Measurements from ENCODE around the gene PHC2. TPM values are rescaled to one million over a fixed set of nuclear protein-coding genes. Genes with fewer than 3 reads are reported as not detected.

Gene PHC2
- total RNA-seq, 1 experiment from 2014 or later: 62.0 TPM

DNA sequence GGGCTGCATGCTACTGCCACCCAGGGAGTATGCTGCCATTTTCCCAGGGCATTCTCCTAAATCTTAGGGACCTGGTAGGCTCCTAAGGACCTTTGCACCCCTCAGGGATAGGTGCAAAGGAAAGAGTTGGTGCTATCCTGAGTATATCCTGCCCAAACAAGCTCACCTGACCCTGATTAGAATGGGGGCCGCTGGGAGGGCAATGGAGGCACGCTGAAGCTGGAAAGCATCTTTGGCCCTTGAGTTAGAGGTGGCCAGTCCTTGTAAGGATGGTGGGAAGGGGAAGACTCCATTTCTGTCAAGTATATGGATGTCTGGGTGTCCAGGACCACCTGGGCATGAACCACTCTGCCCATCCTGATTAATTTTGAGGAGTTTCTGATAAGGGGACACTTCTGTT lies 61.1 kb downstream of the PHC2 start:
- DNase-seq (ENCODE audit: low spot score): no peak

DNA sequence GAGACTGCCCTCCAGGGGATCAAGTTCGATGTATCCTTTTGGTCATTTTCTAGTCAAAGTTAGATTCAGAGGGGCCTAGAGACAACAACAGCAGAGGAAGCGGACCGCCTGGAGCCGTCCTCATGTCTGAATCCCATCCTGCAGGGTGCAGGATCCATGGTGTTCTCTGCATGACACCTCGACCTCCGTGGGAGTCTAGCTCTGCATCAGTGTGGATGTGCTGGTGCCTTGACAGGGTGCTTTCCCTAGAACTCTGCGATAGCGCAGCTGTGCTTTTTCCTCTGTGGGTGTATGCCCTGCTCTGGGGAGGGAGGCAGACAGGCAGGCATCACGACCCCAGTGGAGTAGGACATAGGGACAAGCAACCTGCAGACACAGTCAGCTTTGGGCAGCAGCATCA lies 61.8 kb downstream of the PHC2 start:
- DNase-seq (ENCODE audit: low spot score): no peak

GRCh38 chr1:33368431-33368830 lies 62.5 kb downstream of the PHC2 start:
- DNase-seq (ENCODE audit: low spot score): no peak

DNA sequence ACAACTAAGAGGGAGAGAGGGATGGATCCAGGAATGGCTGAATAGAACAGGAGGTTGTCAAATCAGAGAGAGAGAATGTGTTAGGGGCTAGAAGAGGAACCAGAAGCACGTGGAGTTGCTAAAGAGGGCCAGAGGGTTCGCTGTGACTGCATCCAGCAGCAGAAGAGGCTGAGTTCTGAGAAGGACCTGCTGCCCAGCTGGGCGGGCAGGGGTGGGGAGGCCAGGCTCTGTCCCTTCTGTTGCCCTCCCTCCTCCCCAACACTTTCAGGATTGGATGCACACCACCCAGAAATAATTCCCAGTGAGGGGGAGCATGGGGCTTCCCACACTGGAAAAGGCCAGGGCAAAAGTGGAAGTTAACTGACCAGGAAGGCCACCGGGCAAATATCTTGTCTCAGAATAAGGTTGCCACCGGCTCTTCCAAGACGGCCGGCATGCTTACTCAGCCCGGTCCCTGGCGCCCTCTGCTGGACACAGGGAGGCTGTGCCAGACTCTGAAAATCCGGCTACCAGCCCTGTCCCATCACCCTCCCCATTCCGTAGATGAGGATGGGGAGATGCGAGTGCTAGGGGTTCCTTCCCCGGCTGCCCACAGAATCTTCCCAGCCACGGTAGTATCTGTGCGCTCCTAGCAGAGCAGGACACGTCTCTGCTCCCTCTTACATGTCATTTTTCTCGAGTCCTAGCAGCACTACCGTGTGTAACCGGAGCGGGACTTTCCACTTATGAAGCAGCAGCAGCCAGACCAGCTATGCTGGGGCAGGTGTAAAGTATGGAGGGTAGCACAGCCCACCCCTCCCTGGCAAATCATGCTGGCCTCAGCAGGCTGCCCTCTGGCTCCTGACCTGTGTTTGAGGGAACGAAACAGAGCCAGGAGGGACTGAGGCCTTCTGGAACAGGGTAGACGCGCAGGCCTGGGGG lies 63.1 kb downstream of the PHC2 start:
- peak; percentile 52 for DNase-seq (ENCODE audit: low spot score)

DNA sequence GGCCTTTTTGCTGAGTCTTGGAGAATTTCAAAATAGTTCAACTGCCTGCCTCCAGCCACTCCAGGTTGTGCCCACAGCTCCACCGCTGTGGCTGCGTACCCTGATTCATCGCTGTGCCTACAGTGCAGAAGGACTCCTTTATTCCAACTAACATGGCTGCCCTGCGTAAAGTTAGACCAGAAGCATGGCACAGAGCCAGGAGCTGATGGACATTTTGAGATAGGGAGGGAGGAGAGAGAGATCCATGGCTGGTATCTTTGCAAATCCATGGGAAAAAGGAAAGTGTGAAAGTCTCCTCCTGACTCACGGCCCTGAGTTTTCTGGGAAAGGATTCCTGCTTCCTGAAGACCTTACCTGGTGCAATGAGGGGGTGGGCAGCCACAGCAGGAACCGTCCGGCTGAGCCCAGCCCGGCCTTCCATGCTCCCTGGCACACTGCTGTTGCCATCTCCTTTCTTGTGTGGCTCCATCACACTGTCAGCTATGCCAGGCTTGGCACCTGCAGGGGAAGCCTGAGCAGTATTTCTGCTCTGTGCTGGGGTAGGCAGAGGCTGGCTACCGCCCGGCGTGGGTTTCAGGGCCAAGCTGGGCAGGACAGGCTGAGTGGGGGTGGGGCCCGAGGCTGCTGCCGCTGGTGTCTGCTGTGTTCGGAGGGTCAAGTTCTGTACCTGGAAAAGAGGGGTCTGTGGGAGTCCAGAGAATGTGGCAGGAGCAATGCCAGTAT lies 64.0 kb downstream of the PHC2 start:
- no peak for DNase-seq (ENCODE audit: low spot score)

GRCh38 chr1:33365560-33365997 lies 65.3 kb downstream of the PHC2 start:
- DNase-seq (ENCODE audit: low spot score): peak; percentile 40

DNA sequence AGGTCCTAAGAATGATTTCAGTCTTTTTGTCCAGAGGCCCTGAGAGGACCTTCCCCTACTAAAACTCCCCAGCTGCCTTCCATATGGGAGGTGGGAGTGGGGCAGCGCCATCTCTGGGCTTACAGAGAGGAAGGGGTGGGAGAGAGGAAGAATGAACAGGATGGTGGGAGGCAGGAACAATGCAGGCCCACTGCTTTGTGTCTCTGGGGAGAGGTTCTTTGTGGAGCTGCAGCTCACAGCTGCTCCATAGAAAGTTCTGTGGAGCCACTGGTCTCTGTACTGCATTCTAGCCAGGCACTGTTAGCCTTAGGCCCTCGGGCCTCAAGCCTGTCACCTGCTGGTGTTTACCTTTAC lies 66.4 kb downstream of the PHC2 start:
- DNase-seq (ENCODE audit: low spot score): no peak

GRCh38 chr1:33363470-33363861 lies 67.4 kb downstream of the PHC2 start:
- DNase-seq (ENCODE audit: low spot score): no peak

GRCh38 chr1:33363021-33363420 lies 67.9 kb downstream of the PHC2 start:
- no peak for DNase-seq (ENCODE audit: low spot score)

DNA sequence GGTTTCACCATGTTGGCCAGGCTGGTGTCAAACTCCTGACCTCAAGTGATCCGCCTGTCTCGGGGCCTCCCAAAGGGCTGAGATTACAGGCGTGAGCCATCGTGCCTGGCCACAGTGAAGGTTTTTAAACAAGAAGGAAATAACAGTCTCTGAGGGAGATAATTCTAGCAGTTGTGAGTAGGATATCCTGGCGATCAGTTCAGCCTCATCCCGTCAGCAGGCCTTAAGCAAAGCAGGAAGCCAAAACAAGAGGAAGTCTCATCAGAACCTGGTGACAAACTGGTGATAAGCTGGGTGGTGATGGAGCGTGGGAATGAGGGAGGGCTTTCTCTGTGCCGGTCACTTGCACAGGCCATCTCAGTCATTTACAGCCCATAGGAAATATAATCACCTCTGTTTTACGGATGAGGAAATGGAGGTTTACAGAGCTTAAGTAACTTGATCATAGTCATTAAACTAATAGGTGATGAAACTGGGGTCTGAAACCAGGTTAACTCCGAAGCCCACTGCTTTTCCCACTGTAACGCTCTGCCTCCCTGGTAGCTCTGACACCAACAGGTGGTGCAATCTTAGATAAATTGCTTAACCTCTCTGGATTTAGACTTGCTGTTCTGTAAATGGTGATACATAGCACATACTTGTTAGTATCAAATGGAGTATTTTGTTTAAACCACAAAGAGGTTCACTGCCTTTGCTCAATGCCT lies 69.2 kb downstream of the PHC2 start:
- DNase-seq (ENCODE audit: low spot score): no peak

- DNase-seq (ENCODE audit: low spot score): no peak
Measured at GRCh38 chr1:33360367-33360766, 70.5 kb downstream of the PHC2 start.

GRCh38 chr1:33359931-33360330 lies 71.0 kb downstream of the PHC2 start:
- DNase-seq (ENCODE audit: low spot score): no peak

DNA sequence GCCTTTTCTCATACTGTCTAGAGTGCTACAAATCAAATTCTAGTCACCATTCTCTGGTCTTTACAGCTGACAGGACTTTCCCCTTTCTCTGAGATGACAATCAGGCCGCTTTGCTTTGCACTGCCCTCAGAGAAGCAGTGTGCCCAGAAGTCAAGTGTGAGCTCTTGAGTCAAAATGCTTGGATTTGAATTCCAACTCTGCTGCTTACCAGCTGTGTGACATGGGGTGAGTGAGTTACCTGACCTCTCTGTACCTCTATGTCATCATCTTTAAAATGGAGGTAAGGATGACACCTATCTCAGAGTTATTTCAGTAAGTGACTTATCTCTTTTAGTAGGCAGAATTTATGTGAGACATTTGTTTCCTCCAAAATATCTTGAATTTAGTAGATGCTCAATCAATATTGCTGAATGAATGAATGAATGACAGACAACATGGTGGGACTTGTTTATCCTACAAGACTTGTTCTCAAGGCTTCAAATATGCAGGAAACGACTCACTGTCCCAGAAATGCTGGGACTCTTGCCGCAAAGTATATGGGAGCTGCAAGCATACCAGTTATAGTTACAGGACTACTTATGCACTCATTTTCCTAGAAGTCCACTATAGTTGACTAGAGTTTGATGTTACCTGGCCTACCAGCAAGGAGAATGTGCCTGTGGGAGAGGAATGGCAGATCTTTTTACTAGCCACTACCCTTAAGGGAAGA lies 71.9 kb downstream of the PHC2 start:
- DNase-seq (ENCODE audit: low spot score): no peak

DNA sequence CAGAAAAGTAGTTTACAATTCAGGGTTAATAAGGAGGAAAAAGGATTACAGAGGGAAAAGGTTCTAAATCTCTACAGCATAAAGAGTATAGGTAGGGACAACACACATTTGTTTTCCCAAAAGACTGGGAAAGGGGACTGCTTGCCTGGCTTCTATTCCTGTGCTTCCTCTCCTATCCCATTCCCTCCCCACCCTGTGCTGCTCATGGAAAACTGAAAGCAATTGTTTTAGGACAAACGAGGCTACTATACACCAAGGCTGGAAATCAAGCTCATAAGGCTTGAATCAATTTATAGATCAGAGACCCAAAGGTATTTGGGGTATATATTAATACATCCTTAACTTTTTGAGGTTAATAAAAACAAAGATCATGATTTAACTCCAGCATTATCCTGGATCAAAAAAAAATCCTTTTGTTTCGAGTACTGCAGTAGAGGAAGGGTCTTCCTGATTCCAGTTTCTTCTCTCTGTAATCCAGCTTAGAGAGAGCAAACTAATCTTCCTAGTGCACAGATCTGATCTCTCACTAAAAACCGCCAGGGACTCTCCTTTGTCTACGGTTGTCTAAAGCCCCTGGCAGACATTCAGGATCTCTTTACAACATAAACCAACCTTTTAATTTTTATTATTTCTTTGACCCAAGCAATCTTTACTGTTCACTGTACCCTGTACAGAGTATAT lies 72.6 kb downstream of the PHC2 start:
- DNase-seq (ENCODE audit: low spot score): no peak

- no peak for DNase-seq (ENCODE audit: low spot score)
Measured at GRCh38 chr1:33357099-33357498, 73.8 kb downstream of the PHC2 start.

- no peak for DNase-seq (ENCODE audit: low spot score)
Measured at GRCh38 chr1:33354707-33355316, 76.1 kb downstream of the PHC2 start.

DNA sequence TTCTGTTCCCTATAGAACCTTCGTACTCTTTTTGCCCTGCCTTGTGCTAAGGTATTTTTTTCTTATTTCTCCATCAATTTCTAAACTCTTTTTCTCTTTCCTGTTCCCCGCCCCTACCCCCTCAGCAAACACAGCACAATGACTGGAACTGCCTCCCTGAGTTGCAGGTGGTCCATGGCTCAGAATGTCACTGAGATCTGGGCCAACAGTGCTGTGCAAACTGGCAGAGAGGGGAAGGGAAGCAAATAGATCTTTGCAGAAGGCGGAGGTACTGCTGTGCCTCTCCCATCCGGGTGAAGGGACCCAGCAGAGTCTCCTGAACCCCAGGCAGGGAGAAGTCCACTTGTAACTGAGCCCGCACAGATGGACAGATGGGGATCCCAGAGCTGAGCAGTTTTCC lies 77.4 kb downstream of the PHC2 start:
- no peak for DNase-seq (ENCODE audit: low spot score)

GRCh38 chr1:33351281-33351660 lies 79.6 kb downstream of the PHC2 start:
- DNase-seq (ENCODE audit: low spot score): no peak

- no peak for DNase-seq (ENCODE audit: low spot score)
Measured at GRCh38 chr1:33350611-33351280, 80.1 kb downstream of the PHC2 start.

Measured in A172 (cell line).